ENCODE results near the gene CERS6. TPM values are rescaled to one million over a fixed set of nuclear protein-coding genes. Genes with fewer than 3 reads are reported as not detected.

CERS6 gene
- total RNA-seq, 1 donor from 2014 or later, result 16.2 TPM

DNA sequence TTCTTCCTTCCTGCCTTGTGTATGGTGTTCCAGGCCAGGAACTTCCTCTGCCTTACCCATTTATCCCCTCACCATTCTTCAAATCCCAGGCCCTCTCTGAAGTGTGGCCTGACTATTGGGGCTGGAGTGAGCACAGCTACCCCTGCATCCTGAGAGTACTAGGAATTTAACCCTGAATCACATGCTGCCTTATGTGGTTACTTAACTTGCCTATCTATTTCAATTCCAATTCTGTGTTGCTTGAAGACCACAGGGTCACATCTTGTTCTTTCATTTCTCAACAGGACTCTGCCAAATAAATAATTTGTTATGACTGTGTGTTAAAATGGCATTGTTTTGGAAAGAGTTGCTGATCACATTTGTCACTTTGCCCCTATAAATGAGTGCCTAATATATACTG lies 108.6 kb downstream of the CERS6 start:
- intact Hi-C loops (cut with micrococcal nuclease), result no loop called here

DNA sequence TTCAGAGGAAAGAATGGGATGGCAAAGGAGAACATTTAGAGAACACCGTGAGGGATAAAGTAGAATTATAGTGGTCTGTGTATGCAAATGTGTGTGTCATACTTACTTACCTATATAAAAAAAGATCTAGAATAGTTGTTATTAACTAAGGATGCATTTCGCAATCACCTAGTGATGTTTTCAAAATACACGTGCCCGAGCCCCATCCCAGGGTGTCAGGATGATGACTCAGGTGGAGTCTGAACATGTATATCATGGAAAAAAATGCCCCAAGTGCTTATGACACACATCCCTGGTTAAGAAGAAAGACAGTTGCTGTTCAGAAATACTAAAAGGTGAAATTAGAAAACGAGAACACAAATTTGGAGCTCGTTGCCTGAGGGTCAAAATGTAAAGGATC lies 109.0 kb downstream of the CERS6 start:
- intact Hi-C loops (cut with micrococcal nuclease), result no loop called here

DNA sequence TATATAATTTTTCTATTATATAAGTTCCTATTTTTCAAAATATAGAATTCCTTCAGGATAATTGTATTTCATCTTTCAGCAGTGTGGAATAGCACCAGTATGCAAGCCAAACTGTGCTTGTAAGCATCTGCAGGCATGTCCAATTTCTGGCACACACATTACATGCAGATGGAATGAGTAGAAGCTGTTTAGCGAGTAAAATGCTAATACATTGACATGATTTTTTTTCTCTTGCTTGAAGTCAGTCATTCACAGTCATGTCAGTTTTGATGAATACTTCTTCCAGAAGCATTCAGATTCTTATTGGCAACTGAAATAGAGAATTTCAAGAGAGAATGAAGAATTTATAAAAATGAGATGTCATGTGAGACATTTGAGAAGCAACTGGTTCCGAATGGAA lies 109.4 kb downstream of the CERS6 start:
- intact Hi-C loops (cut with micrococcal nuclease), result no loop called here

DNA sequence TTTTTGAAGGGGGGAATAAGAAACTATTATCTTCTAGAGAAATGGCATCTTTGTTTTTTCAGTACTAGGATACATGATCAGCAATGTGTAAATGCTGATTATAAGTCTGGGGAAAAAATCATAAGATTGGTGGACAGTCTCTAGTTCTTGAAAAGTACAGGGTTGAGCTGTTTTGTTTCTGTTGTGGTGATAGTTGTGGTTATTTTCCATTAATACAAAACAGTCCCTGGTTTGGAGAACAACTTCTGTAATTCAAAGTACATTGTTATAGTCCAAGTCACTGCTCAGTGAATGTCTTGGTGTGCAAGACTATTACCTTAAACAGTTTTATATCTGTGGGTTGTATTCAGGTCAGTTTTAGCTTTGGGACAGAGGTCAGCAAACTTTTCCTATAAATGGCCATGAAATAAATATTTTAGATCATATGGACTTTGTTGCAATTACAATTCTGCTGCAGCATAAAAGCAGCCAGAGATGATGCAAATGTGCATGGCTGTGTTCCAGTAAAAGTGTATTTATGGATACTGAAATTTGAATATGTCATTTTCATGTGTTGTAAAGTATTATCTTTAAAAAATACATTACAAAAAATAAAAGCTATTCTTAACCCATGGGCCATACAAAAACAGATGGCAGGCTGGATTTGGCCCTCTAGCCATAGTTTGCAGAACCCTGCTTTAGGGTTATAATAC lies 111.0 kb downstream of the CERS6 start:
- intact Hi-C loops (cut with micrococcal nuclease), result no loop called here

DNA sequence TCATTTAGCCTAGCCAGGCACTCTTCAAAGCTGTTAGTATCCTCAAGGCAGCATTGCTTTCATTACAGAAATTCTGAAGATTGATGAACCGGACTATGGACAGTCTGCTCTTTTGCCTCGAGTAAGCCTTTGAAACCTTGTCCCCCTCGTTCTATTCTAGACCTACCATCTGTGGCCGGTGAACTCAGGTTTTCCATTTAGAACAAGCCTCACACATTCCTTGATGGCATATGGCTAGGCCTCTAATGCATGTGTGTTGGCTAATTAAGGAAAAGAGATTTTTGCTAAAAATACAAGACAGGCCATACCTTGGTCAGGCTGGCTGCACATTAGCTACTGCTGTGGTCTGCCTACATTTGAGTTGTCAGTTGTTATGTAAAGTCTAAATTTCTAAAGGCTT lies 111.8 kb downstream of the CERS6 start:
- intact Hi-C loops (cut with micrococcal nuclease), result no loop called here

DNA sequence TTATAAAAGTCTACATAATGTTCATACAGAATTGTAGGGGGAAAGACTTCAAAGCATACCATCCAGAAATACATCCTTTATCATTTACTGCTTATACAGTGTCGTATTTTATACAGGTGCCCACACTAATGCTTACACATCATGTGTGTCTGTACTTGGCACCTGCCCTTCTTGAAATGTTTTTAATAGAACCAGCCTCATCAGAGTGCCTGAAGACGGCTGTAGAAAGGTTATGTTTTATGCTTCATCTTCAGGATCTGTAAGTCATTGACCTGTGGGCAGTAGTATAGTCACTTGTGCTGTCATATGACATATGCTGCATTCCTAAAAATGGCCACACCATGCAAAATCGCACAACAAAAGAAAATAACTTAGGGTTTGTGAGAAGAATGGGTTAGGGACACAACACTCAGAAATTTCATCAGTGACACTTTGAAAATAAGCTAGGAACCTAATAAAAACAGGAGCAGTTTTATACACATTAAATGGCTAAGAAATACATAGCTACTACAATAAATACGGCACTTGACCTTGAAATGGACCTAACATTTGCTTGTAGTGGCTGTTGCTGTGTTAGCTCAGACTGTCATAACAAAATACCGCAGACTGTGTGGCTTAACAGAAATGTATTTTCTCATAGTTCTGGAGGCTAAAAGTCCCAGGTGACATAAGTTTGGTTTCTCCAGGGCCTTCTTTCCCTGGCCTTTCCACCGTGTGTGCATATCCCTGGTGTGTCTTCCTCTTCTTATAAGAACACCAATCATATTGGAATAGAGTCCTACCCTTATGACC lies 112.6 kb downstream of the CERS6 start:
- intact Hi-C loops (cut with micrococcal nuclease), result no loop called here

DNA sequence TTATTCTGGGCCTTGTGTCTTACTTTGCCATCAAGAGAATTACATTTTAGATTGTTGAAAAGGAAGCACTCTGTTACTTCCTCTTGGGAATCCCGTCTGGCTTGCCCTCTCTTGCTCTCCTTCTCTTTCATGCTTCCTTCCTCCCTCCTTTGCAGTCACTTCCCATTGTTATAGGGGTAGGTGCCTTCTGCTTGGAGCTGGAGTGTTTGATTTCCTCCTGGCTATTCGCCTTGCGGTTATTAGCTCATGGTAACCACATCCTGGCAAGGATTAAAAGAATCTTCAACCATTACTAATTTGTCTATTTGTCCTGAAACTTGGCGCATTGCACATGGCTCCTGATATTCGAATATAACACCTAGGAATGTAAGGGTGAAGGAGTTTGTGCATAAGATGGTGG lies 115.0 kb downstream of the CERS6 start:
- intact Hi-C loops (cut with micrococcal nuclease), result no loop called here

DNA sequence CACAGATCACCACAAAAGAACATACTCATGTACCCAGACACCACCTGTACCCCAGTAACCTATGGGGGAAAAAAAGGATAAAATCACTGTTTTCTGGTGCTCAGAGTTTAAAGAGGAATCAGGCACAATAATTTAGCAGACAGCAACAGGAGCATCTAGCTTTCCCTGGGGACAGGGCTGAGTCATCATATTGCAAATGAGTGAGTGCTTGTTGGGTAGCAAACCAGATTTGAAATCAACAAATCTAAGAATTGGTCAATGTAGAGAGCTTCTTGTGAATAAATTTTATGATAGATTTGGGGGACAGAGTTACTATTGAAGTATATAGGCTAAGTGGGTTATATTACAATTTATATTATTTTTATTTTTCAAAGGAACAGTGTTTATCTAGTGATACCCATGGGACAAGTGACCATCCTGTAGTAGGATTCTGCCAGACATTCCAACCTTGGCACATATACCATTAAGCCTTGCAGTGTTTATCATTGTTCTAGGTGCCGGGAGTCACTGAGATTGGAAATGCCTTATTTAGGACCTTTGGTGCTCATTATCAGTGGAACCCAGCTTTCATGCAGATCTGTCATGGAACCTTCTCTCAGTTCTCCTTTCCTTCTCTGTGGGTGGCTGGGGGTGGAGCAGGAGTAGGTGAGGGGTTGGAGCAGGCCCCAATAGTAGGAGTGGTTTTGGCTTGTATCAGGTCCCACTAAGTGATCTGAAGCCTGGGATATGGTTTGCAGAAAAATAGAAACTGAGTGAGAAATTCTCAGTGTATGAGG lies 117.2 kb downstream of the CERS6 start:
- intact Hi-C loops (cut with micrococcal nuclease), result no loop called here

DNA sequence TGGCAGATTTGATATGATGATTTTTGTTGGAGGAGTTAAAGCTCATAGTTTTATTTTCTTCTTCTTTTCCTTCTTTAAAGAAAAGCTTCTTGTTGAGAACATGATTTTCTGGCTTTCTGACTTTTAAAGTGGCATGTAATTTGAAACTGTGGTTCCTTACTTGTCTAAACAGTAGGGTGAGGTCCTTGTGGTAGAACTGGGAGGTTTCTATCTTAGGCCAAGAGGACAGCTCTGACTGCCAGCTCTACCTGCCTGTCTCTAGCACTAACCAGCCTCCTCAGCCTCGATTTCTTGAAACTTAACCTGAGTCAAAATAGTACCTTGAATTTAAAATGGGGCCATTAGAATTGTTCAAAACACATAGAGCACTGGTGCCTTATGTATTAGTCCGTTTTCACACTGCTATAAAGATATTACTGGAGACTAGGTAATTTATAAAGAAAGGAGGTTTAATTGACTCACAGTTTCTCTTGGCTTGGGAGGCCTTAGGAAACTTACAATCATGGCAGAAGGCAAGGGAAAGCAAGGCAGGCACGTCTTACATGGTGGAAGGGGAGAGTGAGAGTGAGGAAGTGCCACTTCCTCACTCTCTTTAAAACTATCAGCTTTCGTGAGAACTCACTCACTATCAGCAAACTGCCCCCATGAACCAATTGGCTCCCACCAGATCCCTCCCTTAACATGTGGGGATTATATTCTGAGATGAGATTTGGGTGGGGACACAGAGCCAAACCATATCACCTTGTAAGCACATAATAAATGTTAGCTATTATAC lies 119.0 kb downstream of the CERS6 start:
- intact Hi-C loops (cut with micrococcal nuclease), result no loop called here

DNA sequence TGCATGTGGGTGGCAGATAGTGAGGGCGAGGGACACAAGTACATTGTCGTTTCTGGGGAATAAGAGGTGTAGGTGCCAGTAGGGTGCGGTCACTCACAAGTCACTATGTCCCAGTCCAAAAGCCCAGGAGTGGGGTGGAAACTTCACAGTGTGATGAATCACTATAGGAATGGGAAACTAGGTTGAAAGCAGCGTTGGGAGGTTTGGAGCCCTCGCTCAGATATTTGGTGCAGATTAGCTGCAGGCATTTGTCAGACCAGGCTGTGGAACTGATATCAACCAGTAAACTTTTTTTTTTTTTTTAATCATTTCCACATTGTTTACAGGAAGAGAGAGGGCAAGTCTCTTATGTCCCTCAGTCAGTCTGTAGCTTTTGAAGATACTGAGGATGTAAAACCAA lies 121.8 kb downstream of the CERS6 start:
- intact Hi-C loops (cut with micrococcal nuclease), result no loop called here

DNA sequence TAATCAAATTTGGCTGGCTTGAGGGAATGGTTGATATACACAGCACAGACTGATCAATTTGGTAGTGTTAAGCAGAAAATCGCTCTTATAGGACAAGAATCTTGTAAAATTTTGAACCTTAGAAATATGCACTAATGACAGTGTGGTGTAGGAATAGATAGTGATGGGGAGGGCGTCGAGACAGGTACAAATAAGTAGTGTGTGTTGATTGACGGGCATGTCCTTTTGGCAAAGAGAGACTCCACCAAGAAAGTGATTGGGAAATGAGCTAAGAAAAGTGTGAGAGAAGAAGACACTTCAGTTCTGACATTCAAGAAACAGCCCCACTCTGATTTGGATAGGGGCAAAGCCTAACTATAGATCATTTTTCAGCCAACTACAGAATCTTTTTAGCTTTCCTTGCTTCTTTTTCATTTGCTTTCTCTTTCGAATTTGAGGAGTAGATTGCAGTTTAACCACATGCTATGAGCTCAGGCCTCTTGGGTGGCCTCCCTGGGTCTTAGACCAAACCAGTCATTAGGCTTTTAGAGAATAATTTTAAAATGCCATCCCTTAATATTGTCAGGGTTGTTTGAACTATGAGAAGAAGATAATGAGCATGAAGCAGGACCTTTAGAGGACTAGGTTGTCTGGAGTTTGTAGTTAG lies 127.1 kb downstream of the CERS6 start:
- intact Hi-C loops (cut with micrococcal nuclease), result no loop called here

DNA sequence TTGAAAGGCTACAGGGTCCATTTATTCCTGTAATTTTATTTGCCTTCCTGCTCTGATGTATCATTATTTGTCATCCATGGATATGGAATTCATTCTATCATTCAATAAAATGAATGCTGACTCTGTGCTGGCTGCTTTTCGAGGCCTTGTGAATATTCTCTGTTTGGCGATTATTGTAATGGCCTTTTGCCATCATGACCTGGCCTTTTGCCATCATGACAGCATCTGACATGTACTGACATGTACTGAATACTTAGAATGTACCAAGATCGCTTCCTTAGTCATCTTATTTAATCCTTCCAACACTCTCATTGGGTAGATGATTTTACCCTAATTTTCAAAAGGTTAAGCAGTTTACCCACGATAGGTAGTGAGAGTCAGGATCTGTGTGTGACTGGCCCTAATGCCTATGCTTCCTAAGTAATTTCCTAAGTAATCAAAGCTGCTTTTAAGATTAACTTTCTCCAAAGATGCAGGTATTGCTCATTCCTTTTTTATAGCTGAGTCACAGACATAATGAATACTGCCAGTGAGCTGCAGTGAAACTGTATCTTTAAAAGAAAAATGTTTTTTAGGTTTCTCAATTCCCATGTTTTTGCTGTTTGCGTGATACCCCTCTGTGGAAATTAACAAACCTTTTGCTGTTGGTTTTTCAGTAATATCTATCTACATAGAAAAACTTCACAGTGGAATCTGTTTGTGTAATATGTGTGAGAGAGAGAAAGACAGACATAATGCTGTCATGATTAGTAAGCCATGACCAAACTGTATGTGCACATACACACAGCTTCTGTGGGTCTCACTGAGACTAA lies 127.8 kb downstream of the CERS6 start:
- intact Hi-C loops (cut with micrococcal nuclease), result no loop called here

DNA sequence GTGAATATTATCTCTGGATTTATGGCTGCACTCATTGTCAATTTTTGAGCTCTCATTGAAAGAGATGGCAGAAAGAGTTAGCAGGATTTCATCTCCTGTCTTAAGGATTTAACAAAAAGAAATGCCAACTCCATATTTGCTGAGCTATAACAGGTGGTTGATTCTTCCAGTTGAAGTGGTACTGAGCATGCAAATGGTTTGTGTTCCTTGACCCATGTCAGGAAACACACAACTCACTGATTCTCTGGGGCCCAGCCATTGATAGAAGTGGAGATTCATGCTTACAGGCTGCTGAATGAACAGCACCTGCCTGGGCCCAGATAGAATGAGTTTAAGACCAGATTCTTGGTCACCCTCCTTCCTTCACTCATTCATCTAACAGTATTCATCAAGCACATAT lies 128.8 kb downstream of the CERS6 start:
- intact Hi-C loops (cut with micrococcal nuclease), result no loop called here

DNA sequence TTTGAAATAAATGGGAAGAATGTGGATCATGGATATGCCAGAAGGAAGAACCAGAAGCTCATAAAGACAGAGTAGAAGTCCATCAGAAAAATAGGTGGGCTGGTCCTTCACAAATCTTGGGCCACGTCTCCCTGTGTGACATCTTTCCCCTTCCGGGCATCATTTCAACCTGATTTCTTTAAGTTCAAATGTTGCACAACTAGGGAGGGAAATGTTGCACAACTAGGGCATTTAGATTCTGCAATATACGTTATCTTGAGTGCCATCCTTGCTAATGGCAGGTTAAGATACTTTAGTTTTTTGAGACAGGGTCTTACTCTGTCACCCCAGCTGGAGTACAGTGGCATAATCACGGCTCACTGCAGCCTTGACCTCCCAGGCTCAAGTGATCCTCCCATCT lies 129.6 kb downstream of the CERS6 start:
- intact Hi-C loops (cut with micrococcal nuclease), result no loop called here

DNA sequence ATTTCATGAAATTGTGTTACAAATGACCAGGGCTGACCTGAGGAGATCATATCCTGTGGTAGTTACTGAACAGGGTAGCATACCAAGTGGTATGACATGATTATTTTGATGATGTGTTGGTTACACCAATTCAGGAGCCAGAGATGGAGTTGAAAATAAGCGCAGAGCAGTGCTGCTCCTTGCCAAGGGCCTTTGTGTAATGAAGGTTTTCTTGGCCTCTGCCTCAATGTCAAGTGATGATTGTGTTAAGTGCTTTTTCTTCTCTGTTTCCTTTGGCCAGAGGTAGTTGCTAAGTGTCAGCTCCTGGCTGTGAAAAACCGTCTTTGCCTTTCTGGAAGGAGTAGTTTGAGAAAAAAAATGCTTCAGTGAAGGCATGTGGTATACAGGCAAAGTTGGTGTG lies 131.2 kb downstream of the CERS6 start:
- intact Hi-C loops (cut with micrococcal nuclease), result no loop called here

DNA sequence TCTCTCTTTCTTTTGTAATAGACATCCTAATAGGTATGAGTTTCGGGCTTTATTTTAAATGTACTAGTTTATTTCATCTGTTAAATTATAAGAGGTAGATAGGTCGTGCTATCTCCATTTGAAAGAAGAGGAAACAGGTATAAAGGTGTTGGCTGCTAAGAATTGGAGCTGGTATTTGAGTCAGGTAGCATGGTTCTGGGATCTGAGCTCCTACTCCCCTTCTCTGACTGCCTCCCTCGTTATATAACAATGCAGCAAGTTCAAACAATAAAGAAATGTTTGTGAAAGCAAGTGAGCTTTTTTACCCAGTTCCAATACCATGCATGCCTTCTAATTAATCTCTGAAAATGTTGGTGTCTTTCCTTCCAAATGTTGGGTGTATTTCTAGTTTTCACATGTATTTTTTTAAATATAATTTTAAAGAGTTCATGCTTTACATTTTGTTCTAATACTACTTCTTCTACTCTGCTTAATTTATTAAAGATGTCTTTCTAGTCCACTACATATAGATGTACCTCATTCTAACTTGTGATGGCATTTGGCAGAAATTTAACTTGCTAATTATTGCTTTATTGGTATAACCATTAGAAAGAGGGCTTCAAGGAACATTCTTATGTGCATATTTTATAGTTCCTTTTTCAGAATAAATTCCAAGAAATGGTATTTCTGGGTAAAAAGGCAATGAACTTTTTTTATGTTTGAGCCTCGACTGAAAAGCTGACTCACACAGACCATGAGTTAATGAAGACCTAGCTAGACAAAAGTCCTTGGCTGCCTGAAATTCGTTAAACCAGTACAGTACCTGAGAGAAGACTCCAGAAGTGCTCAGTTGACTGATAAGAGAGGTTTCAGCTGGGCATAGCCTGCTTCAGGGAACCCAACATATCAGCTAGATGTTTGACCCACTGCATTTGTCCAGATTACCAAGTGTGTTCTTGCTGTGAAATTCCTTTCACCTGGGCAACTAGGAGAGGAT lies 133.5 kb downstream of the CERS6 start:
- intact Hi-C loops (cut with micrococcal nuclease), result no loop called here

DNA sequence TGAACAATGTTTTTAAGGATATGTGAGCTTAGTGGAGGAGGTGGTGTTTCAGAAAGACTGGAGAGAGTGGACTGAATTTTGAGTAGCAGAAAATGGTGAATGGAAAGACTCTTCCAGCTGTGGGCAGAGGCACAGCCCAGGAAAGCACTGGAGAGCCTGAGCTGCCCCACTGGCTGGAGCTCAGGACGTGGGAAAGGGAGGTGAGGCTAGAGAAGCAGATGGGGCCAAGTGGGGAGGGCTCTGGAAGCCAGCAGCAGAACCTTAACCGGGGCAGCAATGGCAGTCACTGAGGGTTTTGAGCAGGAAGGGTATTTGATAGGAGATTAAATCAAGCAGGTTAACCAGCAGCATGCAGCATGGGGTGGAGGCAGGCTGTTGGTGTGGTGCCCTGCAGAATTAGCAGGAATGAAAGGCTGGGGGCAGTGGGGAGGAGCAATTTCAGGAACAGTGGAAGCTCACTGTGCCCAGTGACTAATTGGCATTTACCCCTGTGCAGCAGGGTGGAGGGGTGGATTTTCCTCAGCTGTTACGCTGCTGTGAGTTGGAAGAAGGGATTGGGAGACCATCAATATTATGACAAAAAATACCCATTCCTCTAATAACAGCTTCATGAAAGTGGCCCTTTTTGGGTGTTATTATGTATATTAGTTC lies 136.2 kb downstream of the CERS6 start:
- intact Hi-C loops (cut with micrococcal nuclease), result no loop called here

DNA sequence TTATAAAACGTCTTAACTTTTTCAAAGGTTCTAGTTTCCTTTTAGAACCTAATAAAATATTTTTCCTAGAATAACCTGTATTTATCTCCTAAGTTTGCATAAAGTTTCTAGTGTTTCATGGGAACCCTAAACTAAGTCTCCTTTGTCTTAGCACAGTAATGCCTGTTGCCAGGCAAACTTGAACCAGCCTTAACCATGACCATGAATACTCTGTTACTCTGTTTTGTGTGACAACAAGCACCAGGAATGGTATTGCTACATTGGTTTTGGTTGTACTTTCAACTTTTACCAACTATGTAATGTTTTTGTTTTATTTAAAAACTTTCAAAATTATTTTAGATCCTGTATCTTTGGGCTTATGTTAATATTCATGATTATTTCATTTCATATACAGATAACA lies 137.6 kb downstream of the CERS6 start:
- intact Hi-C loops (cut with micrococcal nuclease), result no loop called here

Measured in T-helper 2 cell treated with Interferon-gamma antibody and Interleukin-4, amounts not matched to agents 100 ng/mL and 5 ng/mL, for 36 hours (primary cell).